Stimulated activated CD4-positive, alpha-beta T cell treated with anti-CD3 and anti-CD28 coated beads, Interleukin-12 subunit alpha, Interleukin-12 subunit beta, amount 100 ng/mL, for 48 hours (primary cell): ENCODE results near the gene FAM174C.

Source experiments
- DNase-seq, 3 donors: peaks; one replicate each; pipeline ENCODE4 v3.0.0-alpha.2; 2020; ENCODE audit warnings: low read depth in 2 of 3, low spot score in 1 of 3

FAM174C gene

GRCh38 chr19:1260749-1261537, 14.4 kb upstream of the FAM174C start:
- DNase-seq: peak; percentile 94 to 97 (median 95)

DNA sequence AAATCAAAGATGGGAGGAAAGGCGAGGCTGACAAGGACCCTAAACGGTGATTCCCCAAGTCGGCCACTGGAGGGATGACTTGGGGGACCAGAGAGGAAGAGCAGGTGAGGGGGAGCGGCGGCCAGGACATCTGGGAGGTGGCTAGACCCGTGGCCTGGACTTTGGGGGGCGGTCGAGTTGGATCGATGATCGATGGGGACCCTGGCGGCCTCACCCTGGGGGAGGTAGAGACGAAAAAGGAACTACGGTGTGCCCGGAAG, 13.9 kb upstream of the FAM174C start:
- DNase-seq: no peak

DNA sequence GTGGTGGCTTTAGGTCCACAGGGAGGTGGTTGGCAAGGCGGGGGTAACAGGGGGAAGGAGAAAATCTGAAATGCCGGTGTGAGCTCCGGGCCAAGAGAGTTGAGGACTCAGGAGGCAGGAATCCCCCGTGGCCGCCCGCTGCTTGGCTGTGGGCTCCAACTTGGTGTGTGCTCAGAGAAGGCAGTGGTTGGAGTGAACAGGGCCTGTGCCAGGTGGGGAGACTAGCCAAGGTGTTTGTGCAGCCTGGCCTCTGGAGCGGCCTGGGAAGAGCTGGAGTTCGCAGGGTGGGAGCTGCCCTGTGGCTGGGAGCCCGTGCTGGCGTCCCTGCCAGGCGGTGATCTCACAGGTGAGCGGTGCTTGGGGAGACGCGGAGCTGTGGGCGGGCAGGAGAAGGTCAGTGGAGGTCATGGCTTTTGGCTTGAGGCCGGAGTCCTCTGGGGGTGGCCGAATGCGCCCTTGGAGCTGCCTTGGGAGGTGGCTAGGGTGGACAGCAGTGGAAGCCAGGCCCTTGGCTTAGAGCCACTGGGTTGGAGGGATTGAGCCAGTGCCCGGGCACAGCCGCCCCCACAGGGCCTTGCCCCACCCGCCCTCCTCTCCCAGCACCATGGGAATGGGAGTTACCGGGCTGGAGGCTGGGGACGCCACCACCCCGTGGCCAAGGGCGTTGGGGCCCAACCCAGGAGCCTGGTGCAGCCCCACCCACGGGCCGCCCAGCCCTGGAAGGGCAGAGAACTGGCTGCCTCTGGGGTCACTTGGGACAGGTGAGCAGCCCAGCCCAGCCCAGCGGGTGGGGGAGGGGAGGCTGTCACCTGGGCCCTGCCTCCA, 13.3 kb upstream of the FAM174C start:
- DNase-seq: no peak

DNA sequence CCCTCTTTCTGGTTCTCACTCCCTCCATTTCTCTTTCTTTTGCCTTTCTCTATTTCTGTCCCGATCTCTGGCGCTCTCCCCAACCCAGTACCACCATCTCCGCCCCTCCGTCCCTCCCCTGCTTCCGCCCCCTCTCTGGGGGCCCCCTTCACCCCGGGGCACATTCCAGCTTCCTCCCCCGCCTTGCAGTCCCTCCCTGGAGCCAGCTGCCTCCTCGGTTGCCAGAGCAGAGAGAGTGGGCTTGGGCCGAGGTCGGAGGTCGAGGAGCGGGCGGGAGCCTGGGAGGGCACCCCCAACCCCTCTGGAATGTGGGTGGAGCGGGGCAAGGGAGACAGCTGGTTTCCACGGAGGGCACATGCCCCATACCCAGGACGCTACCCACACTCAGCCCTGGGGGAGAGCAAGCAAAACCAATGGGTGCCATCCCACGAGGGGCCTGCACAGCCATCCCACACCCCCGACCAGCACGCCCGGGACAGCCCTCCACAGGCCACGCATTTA, 12.7 kb upstream of the FAM174C start:
- no peak for DNase-seq

- DNase-seq: no peak
Measured at GRCh38 chr19:1263188-1263587, 12.1 kb upstream of the FAM174C start.

GRCh38 chr19:1264801-1265614, 10.3 kb upstream of the FAM174C start:
- DNase-seq: no peak

- no peak for DNase-seq
Measured at GRCh38 chr19:1265615-1266128, 9.7 kb upstream of the FAM174C start.

GRCh38 chr19:1266129-1266915, 9.0 kb upstream of the FAM174C start:
- DNase-seq: peak in 2 of 3 donors; percentile 65 to 80

DNA sequence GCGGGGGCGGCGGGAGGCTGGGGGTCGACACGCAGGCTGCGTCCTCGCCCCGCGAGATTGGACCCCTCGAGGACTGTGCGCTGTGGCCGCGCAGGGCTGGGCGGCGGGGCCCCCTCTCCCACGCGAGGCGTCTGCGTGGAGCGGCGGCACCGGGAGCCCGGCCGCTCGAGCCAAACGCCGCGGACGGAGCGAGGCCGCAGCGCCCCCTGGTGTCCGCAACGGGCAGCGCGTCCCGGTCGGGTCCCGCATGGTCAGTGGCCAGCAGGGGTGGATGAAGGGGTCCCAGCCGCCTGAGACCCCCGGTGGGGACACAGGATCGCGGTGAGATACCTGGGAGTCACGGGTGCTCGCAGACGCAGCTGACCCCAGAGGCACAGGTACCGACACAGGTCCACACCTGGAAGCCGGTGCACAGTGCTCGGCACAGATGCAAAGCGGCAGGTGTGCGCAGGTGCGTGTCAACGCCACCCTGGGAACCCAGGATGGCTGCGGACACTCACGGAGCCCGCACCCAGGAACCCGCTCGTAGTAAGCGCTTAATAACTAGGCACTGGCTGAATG, 8.3 kb upstream of the FAM174C start:
- peak in 1 of 3 donors; percentile 62 for DNase-seq

DNA sequence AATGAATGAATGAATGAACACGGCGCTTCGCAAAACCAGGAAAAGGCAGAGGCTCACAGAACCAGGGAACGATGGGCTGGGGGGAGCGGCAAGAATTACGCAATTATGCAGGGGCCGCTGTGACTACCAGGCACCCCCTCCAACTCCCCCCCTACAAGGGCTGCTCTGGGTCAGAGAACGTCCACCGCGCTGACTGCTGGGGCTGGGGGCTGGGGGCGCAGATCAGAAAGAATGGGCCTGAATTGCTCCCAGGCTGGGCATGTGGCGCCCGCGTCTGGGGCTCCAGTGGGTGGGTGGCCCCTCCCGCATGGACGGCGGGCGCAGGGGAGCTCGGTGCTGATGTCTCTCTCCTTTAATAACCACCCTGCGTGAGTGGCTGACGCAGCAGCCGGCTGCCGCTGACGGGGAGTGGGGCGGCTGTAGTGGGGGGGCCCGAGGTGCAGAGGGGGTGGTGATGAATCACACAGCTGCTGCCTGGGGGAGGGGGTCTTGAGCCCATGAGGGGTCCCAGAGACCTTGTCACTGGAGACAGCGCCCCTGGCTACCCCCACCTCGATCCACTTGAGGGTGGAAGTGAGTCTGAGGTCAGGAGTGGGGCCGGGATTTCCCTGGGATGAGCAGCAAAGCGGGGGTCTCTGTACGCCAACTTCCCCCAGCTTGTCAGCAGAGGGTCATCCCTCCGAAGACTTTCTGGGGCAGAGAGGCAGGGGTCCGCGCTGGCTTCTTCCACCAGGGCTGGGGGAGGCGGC, 7.7 kb upstream of the FAM174C start:
- no peak for DNase-seq

- no peak for DNase-seq
Measured at GRCh38 chr19:1268226-1269064, 6.9 kb upstream of the FAM174C start.

DNA sequence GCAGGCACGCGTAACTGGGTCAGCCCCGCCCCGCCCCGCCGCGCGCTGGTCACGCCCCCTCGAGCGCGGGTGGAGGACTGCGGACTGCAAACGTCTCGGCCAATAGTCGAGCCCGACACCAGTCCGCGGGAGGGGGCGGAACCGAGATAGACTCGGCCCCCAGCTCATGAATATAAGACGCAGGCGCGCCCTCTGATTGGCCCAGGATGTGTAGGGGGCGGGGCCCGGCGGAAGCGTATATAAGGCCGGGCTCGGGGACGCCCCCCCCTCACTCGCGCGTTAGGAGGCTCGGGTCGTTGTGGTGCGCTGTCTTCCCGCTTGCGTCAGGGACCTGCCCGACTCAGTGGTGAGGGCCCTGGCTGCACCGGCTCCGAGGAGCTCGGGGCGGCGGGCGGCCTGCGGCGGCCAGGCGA, 6.3 kb upstream of the FAM174C start, which contains the start of gene CIRBP:
Gene CIRBP (plus strand): TSS at position 268 of the 413 bp plus-strand sequence. CDS start 1,602 bp downstream, outside the sequence.
- peak; percentile 99 for DNase-seq

GRCh38 chr19:1269478-1270212, 5.7 kb upstream of the FAM174C start:
- DNase-seq: peak in 2 of 3 donors; percentile 77 to 81

DNA sequence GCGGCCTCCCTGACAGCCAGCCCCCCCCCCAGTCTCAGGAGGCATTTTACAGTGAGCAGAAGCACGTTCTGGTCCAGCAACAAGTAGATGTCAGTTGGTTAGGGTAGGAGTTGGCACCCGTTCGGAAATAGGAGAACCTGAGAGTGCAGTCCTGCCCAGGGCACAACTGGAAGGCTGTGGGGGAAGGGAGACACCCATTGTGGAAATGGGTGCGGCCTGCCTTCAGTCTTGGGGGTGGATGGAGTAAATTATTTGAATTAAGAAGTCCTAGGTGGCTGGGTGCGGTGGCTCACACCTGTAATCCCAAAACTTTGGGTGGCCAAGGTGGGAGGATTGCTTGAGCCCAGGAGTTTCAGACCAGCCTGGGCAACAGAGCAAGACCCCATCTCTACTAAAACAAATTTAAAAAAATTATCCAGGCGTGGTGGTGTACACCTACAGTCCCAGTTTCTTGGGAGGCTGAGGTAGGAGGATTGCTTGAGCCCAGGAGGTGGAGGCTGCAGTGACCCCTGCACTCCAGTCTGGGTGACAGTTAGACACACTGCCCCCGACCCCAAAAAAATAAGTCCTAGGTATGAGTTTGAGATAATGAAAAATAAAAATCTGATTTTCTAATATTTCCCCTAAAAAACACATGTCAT, 5.0 kb upstream of the FAM174C start:
- DNase-seq: no peak

DNA sequence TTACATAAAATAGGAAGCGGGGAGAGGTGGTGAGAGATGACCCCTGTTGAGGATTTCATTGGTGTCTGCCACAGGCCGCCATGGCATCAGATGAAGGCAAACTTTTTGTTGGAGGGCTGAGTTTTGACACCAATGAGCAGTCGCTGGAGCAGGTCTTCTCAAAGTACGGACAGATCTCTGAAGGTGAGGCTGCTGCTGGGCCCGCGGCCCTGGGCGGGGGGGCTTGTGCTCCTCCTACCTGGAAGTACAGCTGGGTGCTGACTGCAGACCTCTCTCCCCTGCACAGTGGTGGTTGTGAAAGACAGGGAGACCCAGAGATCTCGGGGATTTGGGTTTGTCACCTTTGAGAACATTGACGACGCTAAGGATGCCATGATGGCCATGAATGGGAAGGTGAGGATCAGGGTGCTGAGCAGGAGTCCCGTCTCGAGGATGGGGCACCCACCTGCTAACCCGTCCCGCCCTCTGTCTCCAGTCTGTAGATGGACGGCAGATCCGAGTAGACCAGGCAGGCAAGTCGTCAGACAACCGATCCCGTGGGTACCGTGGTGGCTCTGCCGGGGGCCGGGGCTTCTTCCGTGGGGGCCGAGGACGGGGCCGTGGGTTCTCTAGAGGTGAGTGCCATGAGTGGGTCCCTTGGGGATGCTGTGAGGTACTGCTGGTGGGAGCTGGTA, 4.3 kb upstream of the FAM174C start:
- no peak for DNase-seq

DNA sequence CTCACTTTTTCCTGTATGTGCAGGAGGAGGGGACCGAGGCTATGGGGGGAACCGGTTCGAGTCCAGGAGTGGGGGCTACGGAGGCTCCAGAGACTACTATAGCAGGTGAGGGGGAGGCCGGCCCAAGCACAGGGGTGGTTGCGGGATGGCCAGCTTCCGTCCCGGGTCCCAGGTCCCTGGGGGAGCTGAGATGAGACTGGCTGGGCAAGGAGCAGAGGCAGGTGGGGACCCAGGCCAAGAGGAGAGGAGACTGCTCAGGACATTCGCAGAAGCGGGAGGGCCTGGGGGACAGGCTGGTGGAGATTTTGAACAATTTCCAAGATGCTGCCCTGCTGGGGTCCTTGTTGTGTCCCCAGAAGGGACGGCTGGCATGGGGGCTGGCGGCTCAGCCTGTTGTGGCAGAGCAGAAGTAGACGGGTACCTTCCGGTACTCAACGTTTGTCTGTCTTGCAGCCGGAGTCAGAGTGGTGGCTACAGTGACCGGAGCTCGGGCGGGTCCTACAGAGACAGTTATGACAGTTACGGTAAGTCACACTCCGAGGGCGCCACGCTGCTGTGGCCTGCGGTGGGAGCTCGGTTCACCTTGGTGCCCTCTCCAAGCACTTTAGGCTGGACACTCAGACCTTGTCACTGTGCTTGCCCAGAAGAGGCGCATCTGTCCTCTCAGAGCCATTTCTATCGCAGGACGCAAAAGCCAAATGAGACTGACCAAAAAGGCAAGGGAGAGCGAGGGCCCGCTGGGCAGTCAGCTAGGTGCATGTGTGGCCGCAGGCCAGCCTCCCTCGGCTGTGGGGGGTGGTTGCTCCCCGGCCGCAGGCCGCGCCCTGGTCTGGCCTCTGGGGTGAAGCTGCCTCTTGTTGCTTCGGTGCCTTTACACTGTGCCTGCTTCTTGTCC, 3.6 kb upstream of the FAM174C start:
- DNase-seq: no peak
